ENCODE results near the gene CSRNP3. TPM values are rescaled to one million over a fixed set of nuclear protein-coding genes. Genes with fewer than 3 reads are reported as not detected.

Gene CSRNP3
- total RNA-seq, 2 donors from 2014 or later = 8.3 to 16.1 TPM

DNA sequence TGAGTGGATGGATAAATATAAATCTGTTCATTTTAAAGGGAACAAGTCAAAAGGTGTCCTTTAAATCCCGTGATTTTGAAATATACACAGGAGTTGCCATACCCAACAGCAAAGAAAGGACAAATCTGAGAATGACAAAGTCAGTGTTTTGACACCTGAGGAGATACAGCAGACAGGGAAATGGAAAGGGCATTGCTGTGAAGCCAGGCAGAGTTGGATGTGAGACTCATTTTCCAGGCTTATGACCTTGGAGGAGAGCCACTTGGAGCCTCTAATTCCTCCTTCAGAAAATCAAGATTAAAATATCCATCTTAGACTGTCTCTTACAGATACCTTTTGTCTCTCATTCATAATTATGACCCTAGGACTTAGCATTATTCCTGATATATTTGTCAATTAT, 170.0 kb downstream of the CSRNP3 start:
- Histone ChIP-seq H3K36me3 (ENCODE audit: control insufficient read depth, insufficient read depth, low read length) (no peaks in the 10 kb centered on the region), H3K4me1 (ENCODE audit: control insufficient read depth, insufficient read depth, low read length) (no peaks in the 10 kb centered on the region), H3K9me3 (ENCODE audit: control insufficient read depth, low read length) (no peaks in the 10 kb centered on the region), H3K27ac (ENCODE audit: low read depth, low read length) (no peak overlapping the region), H3K9ac (ENCODE audit: extremely low read depth, low read length, poor library complexity, severe bottlenecking) (no peak overlapping the region), H3K4me3 (ENCODE audit: low read length) (no peak overlapping the region), H3K27me3 (ENCODE audit: control insufficient read depth, insufficient read depth, low read length, poor library complexity, severe bottlenecking) (no peaks in the 10 kb centered on the region)
- TF ChIP-seq, protein P1, sequence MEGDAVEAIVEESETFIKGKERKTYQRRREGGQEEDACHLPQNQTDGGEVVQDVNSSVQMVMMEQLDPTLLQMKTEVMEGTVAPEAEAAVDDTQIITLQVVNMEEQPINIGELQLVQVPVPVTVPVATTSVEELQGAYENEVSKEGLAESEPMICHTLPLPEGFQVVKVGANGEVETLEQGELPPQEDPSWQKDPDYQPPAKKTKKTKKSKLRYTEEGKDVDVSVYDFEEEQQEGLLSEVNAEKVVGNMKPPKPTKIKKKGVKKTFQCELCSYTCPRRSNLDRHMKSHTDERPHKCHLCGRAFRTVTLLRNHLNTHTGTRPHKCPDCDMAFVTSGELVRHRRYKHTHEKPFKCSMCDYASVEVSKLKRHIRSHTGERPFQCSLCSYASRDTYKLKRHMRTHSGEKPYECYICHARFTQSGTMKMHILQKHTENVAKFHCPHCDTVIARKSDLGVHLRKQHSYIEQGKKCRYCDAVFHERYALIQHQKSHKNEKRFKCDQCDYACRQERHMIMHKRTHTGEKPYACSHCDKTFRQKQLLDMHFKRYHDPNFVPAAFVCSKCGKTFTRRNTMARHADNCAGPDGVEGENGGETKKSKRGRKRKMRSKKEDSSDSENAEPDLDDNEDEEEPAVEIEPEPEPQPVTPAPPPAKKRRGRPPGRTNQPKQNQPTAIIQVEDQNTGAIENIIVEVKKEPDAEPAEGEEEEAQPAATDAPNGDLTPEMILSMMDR (conservative IDR thresholded peaks at IDR 0.05) = no peak
- DNase-seq = no peak
- Mint-ChIP-seq H3K9me3 (no peaks in the 10 kb centered on the region), H3K4me1 (peaks cover 5% of the 10 kb centered on the region), H3K36me3 (ENCODE audit: low read depth) (no peaks in the 10 kb centered on the region), H3K27me3 (ENCODE audit: insufficient read depth) (no peaks in the 10 kb centered on the region), H3K27ac (no peak overlapping the region), H3K4me3 (no peak overlapping the region)
- WGBS, 2 experiments (ENCODE audit: insufficient coverage in 1 of 2, insufficient read length in 1 of 2) = 88 to 90% methylated on average over 1 of the region's 1 CpG

DNA sequence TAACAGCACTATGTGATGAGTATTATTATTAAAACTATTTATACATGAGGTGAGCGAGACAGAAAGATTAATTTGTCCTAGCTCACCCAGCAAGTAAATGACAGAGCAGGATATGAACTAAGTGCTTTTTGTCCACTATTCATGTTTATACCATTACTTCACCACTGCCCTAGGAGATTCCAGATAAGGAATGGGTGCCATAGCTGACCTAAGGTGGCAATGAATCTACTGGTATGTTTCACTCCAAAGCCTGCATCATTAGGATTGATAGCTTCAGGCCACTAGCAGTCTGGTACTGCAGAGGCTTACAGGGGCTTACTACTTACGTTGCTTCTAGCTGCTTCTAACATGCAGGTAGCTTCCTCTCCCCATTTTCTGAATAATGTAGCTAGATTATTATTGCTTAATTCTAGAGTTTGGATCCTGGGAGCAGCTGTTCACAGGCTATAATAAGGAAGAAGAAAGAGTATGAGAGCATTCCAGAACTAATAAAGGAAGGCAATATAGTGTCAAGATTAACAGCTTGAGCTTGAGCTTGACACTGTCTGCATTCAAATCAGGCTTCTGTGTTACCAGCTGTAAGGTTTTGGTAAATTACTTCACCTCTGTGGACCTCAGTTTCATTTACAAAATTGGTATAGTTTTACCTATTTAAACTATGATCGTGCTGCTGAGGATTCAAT, 170.9 kb downstream of the CSRNP3 start:
- 100% methylated on average over 3 of the region's 3 CpGs; no CpG with 5 or more reads in 1 of the 2 experiments for WGBS, 2 experiments (ENCODE audit: insufficient coverage in 1 of 2, insufficient read length in 1 of 2)
- H3K4me3 Mint-ChIP-seq = no peak overlapping the region
- H3K4me1 ChIP-seq (ENCODE audit: control insufficient read depth, insufficient read depth, low read length) = no peaks in the 10 kb centered on the region
- no peaks in the 10 kb centered on the region for H3K27me3 Mint-ChIP-seq (ENCODE audit: insufficient read depth)
- no peaks in the 10 kb centered on the region for H3K27me3 ChIP-seq (ENCODE audit: control insufficient read depth, insufficient read depth, low read length, poor library complexity, severe bottlenecking)
- no peak for DNase-seq
- no peak overlapping the region for H3K4me3 ChIP-seq (ENCODE audit: low read length)
- no peaks in the 10 kb centered on the region for H3K36me3 Mint-ChIP-seq (ENCODE audit: low read depth)
- H3K4me1 Mint-ChIP-seq = no peaks in the 10 kb centered on the region
- no peak overlapping the region for H3K27ac ChIP-seq (ENCODE audit: low read depth, low read length)
- H3K36me3 ChIP-seq (ENCODE audit: control insufficient read depth, insufficient read depth, low read length) = no peaks in the 10 kb centered on the region
- H3K27ac Mint-ChIP-seq = no peak overlapping the region
- TF ChIP-seq, protein P1 (conservative IDR thresholded peaks at IDR 0.05) = no peak
- H3K9me3 Mint-ChIP-seq = no peaks in the 10 kb centered on the region
- H3K9me3 ChIP-seq (ENCODE audit: control insufficient read depth, low read length) = no peaks in the 10 kb centered on the region
- no peak overlapping the region for H3K9ac ChIP-seq (ENCODE audit: extremely low read depth, low read length, poor library complexity, severe bottlenecking)

DNA sequence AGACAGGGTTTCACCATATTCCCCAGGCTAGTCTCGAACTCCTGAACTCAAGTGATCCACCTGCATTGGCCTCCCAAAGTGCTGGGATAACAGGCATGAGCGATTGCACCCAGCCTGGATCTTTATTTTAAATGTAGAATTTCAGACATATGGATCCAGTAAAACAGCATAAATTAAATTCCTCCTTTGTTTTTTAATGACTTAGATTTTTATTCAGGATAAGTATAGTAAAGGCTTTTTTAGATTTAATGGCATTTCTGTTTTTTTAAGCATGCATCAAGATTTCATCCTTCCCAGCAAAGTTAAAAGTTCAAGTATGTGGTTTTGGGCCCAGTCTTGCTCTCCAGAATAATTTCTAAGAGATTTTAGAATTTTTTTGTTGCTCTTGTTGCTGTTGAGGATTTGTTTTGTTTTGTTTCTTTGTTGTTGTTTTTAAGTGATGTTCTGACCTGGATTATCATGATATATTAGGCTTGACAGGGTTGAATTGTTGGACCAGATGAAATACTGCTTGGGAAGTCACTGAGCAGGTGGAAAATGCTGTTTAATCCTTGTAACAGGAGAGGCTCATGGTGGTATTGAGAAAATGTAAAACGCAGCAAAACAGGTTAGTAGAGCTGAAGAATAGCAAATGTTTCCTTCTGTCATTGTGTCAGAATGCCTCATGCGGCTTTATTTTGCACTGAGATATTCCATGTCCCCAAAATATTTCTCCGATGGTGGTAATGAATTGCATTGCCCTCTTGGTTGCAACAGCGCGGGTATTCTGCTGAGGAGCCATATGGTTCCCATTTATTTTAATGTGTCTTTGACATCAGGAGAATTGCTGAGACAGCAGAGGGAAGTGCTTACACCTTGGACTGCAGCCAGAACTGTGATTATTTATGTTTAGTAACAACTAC, 176.7 kb downstream of the CSRNP3 start:
- Mint-ChIP-seq H3K27ac (no peak overlapping the region), H3K4me1 (peaks cover 3% of the 10 kb centered on the region), H3K27me3 (ENCODE audit: insufficient read depth) (no peaks in the 10 kb centered on the region), H3K36me3 (ENCODE audit: low read depth) (no peaks in the 10 kb centered on the region), H3K4me3 (no peak overlapping the region), H3K9me3 (no peaks in the 10 kb centered on the region)
- Histone ChIP-seq H3K9me3 (ENCODE audit: control insufficient read depth, low read length) (no peaks in the 10 kb centered on the region), H3K27me3 (ENCODE audit: control insufficient read depth, insufficient read depth, low read length, poor library complexity, severe bottlenecking) (no peaks in the 10 kb centered on the region), H3K4me1 (ENCODE audit: control insufficient read depth, insufficient read depth, low read length) (no peaks in the 10 kb centered on the region), H3K36me3 (ENCODE audit: control insufficient read depth, insufficient read depth, low read length) (no peaks in the 10 kb centered on the region), H3K9ac (ENCODE audit: extremely low read depth, low read length, poor library complexity, severe bottlenecking) (no peak overlapping the region), H3K4me3 (ENCODE audit: low read length) (no peak overlapping the region), H3K27ac (ENCODE audit: low read depth, low read length) (peak overlapping the region; percentile 54)
- DNase-seq = no peak
- WGBS, 2 experiments (ENCODE audit: insufficient coverage in 1 of 2, insufficient read length in 1 of 2) = 94% methylated on average over 5 to 7 of the region's 7 CpGs
- TF ChIP-seq, protein P1 (conservative IDR thresholded peaks at IDR 0.05) = no peak

All from endodermal cell (in vitro differentiated cells).